OCI-LY1 (cell line): ENCODE measurements around the gene CAPRIN1.

Experiments used
- H2AFZ ChIP-seq: fragments of 200-600 bp; sonication (generic), shearing (Covaris generic); 2 replicates; pipeline ENCODE4 v1.6.0; 2014; ENCODE audit warnings: antibody characterized with exemption, mild to moderate bottlenecking, low read length
- H3F3A ChIP-seq: fragments of 200-600 bp; sonication (generic), shearing (Covaris generic); 2 replicates; pipeline ENCODE4 v1.6.0; 2014; ENCODE audit warnings: mild to moderate bottlenecking, antibody characterized with exemption, low read length, moderate library complexity; ENCODE audit not compliant: insufficient read depth
- H3K27ac ChIP-seq: fragments of 200-600 bp; sonication (generic); 2 replicates; pipeline ENCODE4 v1.5.1; 2014; ENCODE audit warnings: low read length, mixed run types, mild to moderate bottlenecking, low read depth; ENCODE audit not compliant: poor library complexity, severe bottlenecking
- H3K27me3 ChIP-seq: fragments of 200-600 bp; sonication (generic); 2 replicates; pipeline ENCODE4 v1.6.0; 2014; ENCODE audit warnings: antibody characterized with exemption, mild to moderate bottlenecking, low read length, moderate library complexity; ENCODE audit not compliant: insufficient read depth
- H3K36me3 ChIP-seq: fragments of 200-600 bp; sonication (generic); 2 replicates; pipeline ENCODE4 v1.6.1; 2014; ENCODE audit warnings: mild to moderate bottlenecking, antibody characterized with exemption, low read length, moderate library complexity, mixed read lengths; ENCODE audit not compliant: insufficient read depth
- H3K4me1 ChIP-seq: fragments of 200-600 bp; sonication (generic); 2 replicates; pipeline ENCODE4 v1.5.1; 2014; ENCODE audit warnings: mild to moderate bottlenecking, low read length, moderate library complexity; ENCODE audit not compliant: insufficient read depth, severe bottlenecking
- H3K4me2 ChIP-seq: fragments of 200-600 bp; sonication (generic), shearing (Covaris generic); 2 replicates; pipeline ENCODE4 v1.6.1; 2014; ENCODE audit warnings: low read length
- H3K4me3 ChIP-seq: fragments of 200-600 bp; sonication (generic); 2 replicates; pipeline ENCODE4 v1.5.1; 2014; ENCODE audit warnings: low read length, low read depth, mild to moderate bottlenecking, mixed read lengths; ENCODE audit not compliant: poor library complexity, severe bottlenecking
- H3K79me2 ChIP-seq: fragments of 200-600 bp; shearing (Covaris generic); 2 replicates; pipeline ENCODE4 v1.6.1; 2016; ENCODE audit warnings: mixed run types, low read length, mixed read lengths; ENCODE audit not compliant: insufficient read depth
- H3K9ac ChIP-seq: fragments of 200-600 bp; sonication (generic), shearing (Covaris generic); 2 replicates; pipeline ENCODE4 v1.6.1; 2014; ENCODE audit warnings: mild to moderate bottlenecking, low read length, mixed read lengths
- H3K9me2 ChIP-seq: fragments of 200-600 bp; sonication (generic), shearing (Covaris generic); 2 replicates; pipeline ENCODE4 v1.6.1; 2014; ENCODE audit warnings: low read depth, mild to moderate bottlenecking, low read length, mixed read lengths
- H3K9me3 ChIP-seq: fragments of 200-600 bp; shearing (Covaris generic); 2 replicates; pipeline ENCODE4 v1.6.1; 2014; ENCODE audit warnings: low read length, mixed read lengths
- H4K20me1 ChIP-seq: fragments of 200-600 bp; sonication (generic), shearing (Covaris generic); 2 replicates; pipeline ENCODE4 v1.6.0; 2016; ENCODE audit warnings: mild to moderate bottlenecking, low read length; ENCODE audit not compliant: insufficient read depth
- CTCF ChIP-seq: fragments of 200-600 bp; sonication (generic), shearing (Covaris generic); IDR thresholded peaks from 2 replicates; pipeline ENCODE4 v1.5.1; 2017; ENCODE audit warnings: mild to moderate bottlenecking, antibody characterized with exemption, low read length, moderate library complexity, mixed read lengths
- EZH2 ChIP-seq: fragments of 200-600 bp; sonication (generic), shearing (Covaris generic); IDR thresholded peaks from 2 replicates; pipeline ENCODE4 v1.8.0; 2017; ENCODE audit warnings: borderline replicate concordance, mixed run types, mild to moderate bottlenecking, antibody characterized with exemption, low read length, moderate library complexity, mixed read lengths

Gene CAPRIN1

GRCh38 chr11:34136420-34136819 lies 84.9 kb downstream of the CAPRIN1 start:
- Histone ChIP-seq H3K4me2 (no peak overlapping the region), H3K9me2 (no peaks in the 10 kb centered on the region), H3F3A (no peaks in the 10 kb centered on the region), H3K27ac (no peak overlapping the region), H4K20me1 (no peaks in the 10 kb centered on the region), H3K4me1 (no peaks in the 10 kb centered on the region), H3K27me3 (no peaks in the 10 kb centered on the region), H3K79me2 (no peaks in the 10 kb centered on the region), H3K4me3 (no peak overlapping the region), H3K9ac (no peak overlapping the region), H2AFZ (no peak overlapping the region), H3K36me3 (peaks cover 93% of the 10 kb centered on the region), H3K9me3 (no peaks in the 10 kb centered on the region)
- TF ChIP-seq CTCF (no peak), EZH2 (no peak)

- Histone ChIP-seq H3K9ac (no peak overlapping the region), H2AFZ (no peak overlapping the region), H3K27me3 (no peaks in the 10 kb centered on the region), H4K20me1 (no peaks in the 10 kb centered on the region), H3K4me3 (no peak overlapping the region), H3K79me2 (no peaks in the 10 kb centered on the region), H3F3A (no peaks in the 10 kb centered on the region), H3K4me1 (no peaks in the 10 kb centered on the region), H3K9me3 (no peaks in the 10 kb centered on the region), H3K4me2 (no peak overlapping the region), H3K9me2 (no peaks in the 10 kb centered on the region), H3K27ac (no peak overlapping the region), H3K36me3 (peaks cover 96% of the 10 kb centered on the region)
- TF ChIP-seq EZH2 = no peak
- TF ChIP-seq CTCF = no peak
Measured at GRCh38 chr11:34139346-34139745, 87.8 kb downstream of the CAPRIN1 start.

- no peaks in the 10 kb centered on the region for H3K79me2 ChIP-seq
- no peak overlapping the region for H3K4me2 ChIP-seq
- H3K9me2 ChIP-seq = no peaks in the 10 kb centered on the region
- peaks cover 96% of the 10 kb centered on the region for H3K36me3 ChIP-seq
- no peak overlapping the region for H2AFZ ChIP-seq
- no peak overlapping the region for H3K9ac ChIP-seq
- H3K4me1 ChIP-seq = no peaks in the 10 kb centered on the region
- no peaks in the 10 kb centered on the region for H3K9me3 ChIP-seq
- no peaks in the 10 kb centered on the region for H3K27me3 ChIP-seq
- no peaks in the 10 kb centered on the region for H3F3A ChIP-seq
- no peak overlapping the region for H3K27ac ChIP-seq
- no peak for TF ChIP-seq EZH2
- TF ChIP-seq CTCF = no peak
- no peak overlapping the region for H3K4me3 ChIP-seq
- H4K20me1 ChIP-seq = no peaks in the 10 kb centered on the region
Measured at GRCh38 chr11:34140149-34140548, 88.6 kb downstream of the CAPRIN1 start.
